ENCODE measurements around the gene WDR43. TPM values are rescaled to one million over a fixed set of nuclear protein-coding genes. Genes with fewer than 3 reads are reported as not detected.

The WDR43 gene
- total and polyA plus RNA-seq, 2 experiments from 2014 or later, result 21.0 to 41.3 TPM

DNA sequence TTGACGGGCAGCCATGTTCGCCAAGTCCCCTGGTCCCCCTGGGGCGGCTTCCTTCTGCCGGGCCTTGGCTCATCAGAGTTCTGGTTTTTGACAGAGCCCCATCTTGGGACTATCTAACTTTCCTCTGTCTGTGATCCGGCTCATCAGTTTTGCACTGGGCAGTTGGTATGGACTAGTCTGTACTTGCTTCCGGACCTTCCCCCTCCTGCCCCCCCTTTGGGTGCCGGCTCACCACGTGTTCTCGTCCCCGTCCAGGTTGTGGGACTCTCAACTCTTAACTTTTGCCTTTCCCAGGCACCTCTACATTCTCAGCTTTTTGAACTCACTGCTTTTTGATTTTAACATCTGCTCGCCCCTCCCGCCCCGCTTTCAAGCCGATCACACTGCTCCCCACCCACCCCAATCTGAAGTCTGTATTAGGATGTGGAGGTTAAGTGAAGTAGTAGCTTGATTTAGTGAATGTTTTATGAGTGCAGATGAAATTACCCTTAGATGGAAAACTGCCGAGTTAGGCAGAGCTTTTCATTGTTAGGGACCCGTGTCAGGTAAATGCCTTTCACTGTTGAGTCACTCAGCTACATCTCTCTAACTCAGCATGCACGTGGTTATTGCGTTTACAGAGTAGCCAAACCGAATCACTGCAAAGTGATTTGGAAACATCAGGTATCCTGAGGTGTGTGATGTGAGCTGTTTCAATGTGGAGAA, 874 bp downstream of the WDR43 start:
- no peak for TF ChIP-seq EZH2 (IDR thresholded peaks at IDR 0.05; ENCODE audit: borderline replicate concordance)
- H3K4me2 ChIP-seq, result peak overlapping the region; percentile 88
- no peaks in the 10 kb centered on the region for H3K9me3 ChIP-seq (ENCODE audit: low read depth)
- WGBS (ENCODE audit: low lambda C conversion rate, missing lambda C conversion rate), result under 1% methylated on average over 17 of the region's 19 CpGs
- H4K20me1 ChIP-seq (ENCODE audit: insufficient read depth, poor library complexity, severe bottlenecking), result peaks cover 54% of the 10 kb centered on the region
- H3K27me3 ChIP-seq, result no peaks in the 10 kb centered on the region
- no peaks in the 10 kb centered on the region for H3K36me3 ChIP-seq (replicated peaks; ENCODE audit: insufficient read depth, low read depth)
- peak overlapping the region; percentile 89 for H2AFZ ChIP-seq
- peak overlapping the region; percentile 99 for H3K4me3 ChIP-seq
- H3K9me2 ChIP-seq (replicated peaks; ENCODE audit: insufficient read depth), result no peaks in the 10 kb centered on the region
- DNase-seq (ENCODE audit: low spot score), result peak; percentile 65
- peaks cover 17% of the 10 kb centered on the region for H3K4me1 ChIP-seq (ENCODE audit: insufficient read depth)
- peaks cover 58% of the 10 kb centered on the region for H3K79me2 ChIP-seq
- peak overlapping the region; percentile 94 for H3K27ac ChIP-seq

GRCh38 chr2:28896906-28897305, 2.4 kb downstream of the WDR43 start:
- Histone ChIP-seq H3K4me1 (ENCODE audit: insufficient read depth) (peaks cover 17% of the 10 kb centered on the region), H3K79me2 (peaks cover 74% of the 10 kb centered on the region), H3K27me3 (no peaks in the 10 kb centered on the region), H3K36me3 (replicated peaks; ENCODE audit: insufficient read depth, low read depth) (no peaks in the 10 kb centered on the region), H3K9me2 (replicated peaks; ENCODE audit: insufficient read depth) (no peaks in the 10 kb centered on the region), H3K27ac (no peak overlapping the region), H3K9me3 (ENCODE audit: low read depth) (no peaks in the 10 kb centered on the region), H3K4me3 (no peak overlapping the region), H4K20me1 (ENCODE audit: insufficient read depth, poor library complexity, severe bottlenecking) (peaks cover 70% of the 10 kb centered on the region), H3K4me2 (peak overlapping the region; percentile 88), H2AFZ (no peak overlapping the region)
- TF ChIP-seq EZH2phosphoT487 (IDR thresholded peaks at IDR 0.05; ENCODE audit: low read depth, severe bottlenecking, unreplicated experiment), result no peak
- no peak for TF ChIP-seq EZH2 (IDR thresholded peaks at IDR 0.05; ENCODE audit: borderline replicate concordance)
- no peak for TF ChIP-seq CTCF (IDR thresholded peaks at IDR 0.05; ENCODE audit: poor library complexity)
- DNase-seq (ENCODE audit: low spot score), result no peak
- 72% methylated on average over 2 of the region's 2 CpGs for WGBS (ENCODE audit: low lambda C conversion rate, missing lambda C conversion rate)

DNA sequence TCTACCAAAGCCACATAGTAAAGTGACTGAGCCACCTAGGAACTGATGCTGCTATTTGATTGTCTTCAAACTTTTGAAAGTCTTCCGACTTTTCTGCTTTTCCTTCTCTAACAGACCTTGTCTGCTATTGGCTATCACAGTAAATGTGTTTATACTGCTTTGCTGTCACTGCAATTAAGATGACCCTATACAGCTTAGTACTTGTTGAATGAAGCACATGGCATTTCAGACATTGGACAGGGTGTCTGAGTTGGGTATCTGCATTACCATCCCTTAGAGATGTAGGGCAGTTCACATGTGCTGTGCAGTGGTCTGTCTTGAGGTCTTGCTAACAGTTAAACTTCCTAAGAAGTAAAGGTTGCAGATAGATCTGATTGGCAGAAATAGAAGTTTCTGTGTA, 3.6 kb downstream of the WDR43 start:
- no peaks in the 10 kb centered on the region for H3K9me2 ChIP-seq (replicated peaks; ENCODE audit: insufficient read depth)
- 74% methylated on average over 1 of the region's 1 CpG for WGBS (ENCODE audit: low lambda C conversion rate, missing lambda C conversion rate)
- H3K36me3 ChIP-seq (replicated peaks; ENCODE audit: insufficient read depth, low read depth), result no peaks in the 10 kb centered on the region
- peaks cover 17% of the 10 kb centered on the region for H3K4me1 ChIP-seq (ENCODE audit: insufficient read depth)
- H3K27ac ChIP-seq, result no peak overlapping the region
- no peak overlapping the region for H2AFZ ChIP-seq
- H3K9me3 ChIP-seq (ENCODE audit: low read depth), result no peaks in the 10 kb centered on the region
- H3K4me2 ChIP-seq, result peak overlapping the region; percentile 34
- no peak overlapping the region for H3K4me3 ChIP-seq
- peaks cover 85% of the 10 kb centered on the region for H3K79me2 ChIP-seq
- TF ChIP-seq EZH2 (IDR thresholded peaks at IDR 0.05; ENCODE audit: borderline replicate concordance), result no peak
- no peak for TF ChIP-seq EZH2phosphoT487 (IDR thresholded peaks at IDR 0.05; ENCODE audit: low read depth, severe bottlenecking, unreplicated experiment)
- TF ChIP-seq CTCF (IDR thresholded peaks at IDR 0.05; ENCODE audit: poor library complexity), result no peak
- no peaks in the 10 kb centered on the region for H3K27me3 ChIP-seq
- no peak for DNase-seq (ENCODE audit: low spot score)
- H4K20me1 ChIP-seq (ENCODE audit: insufficient read depth, poor library complexity, severe bottlenecking), result peaks cover 77% of the 10 kb centered on the region

- H3K4me1 ChIP-seq (ENCODE audit: insufficient read depth), result peaks cover 15% of the 10 kb centered on the region
- no peak for DNase-seq (ENCODE audit: low spot score)
- TF ChIP-seq EZH2phosphoT487 (IDR thresholded peaks at IDR 0.05; ENCODE audit: low read depth, severe bottlenecking, unreplicated experiment) (no peak), CTCF (IDR thresholded peaks at IDR 0.05; ENCODE audit: poor library complexity) (no peak), EZH2 (IDR thresholded peaks at IDR 0.05; ENCODE audit: borderline replicate concordance) (no peak)
- peaks cover 96% of the 10 kb centered on the region for H3K79me2 ChIP-seq
- WGBS (ENCODE audit: low lambda C conversion rate, missing lambda C conversion rate), result 74% methylated on average over 2 of the region's 2 CpGs
- no peak overlapping the region for H3K27ac ChIP-seq
- H4K20me1 ChIP-seq (ENCODE audit: insufficient read depth, poor library complexity, severe bottlenecking), result peaks cover 70% of the 10 kb centered on the region
- H3K9me3 ChIP-seq (ENCODE audit: low read depth), result no peaks in the 10 kb centered on the region
- H3K27me3 ChIP-seq, result no peaks in the 10 kb centered on the region
- no peaks in the 10 kb centered on the region for H3K36me3 ChIP-seq (replicated peaks; ENCODE audit: insufficient read depth, low read depth)
- no peak overlapping the region for H3K4me2 ChIP-seq
- H3K9me2 ChIP-seq (replicated peaks; ENCODE audit: insufficient read depth), result no peaks in the 10 kb centered on the region
- no peak overlapping the region for H2AFZ ChIP-seq
- no peak overlapping the region for H3K4me3 ChIP-seq
Measured at GRCh38 chr2:28901202-28901601, 6.7 kb downstream of the WDR43 start.

Data from hepatocyte (in vitro differentiated cells).